Natural killer cell treated with Interleukin-12 subunit alpha and Interleukin-12 subunit beta and Interleukin-15 and Interleukin-18, amount 100 ng/mL, for 72 hours (primary cell): Measurements from ENCODE around the gene TBC1D5. TPM values are rescaled to one million over a fixed set of nuclear protein-coding genes. Genes with fewer than 3 reads are reported as not detected.
"Not testable (repeated sequence)": the region's sequence is repeated elsewhere in the genome, so short reads cannot be mapped to it uniquely, and the experiment has no call there.

Experiments
- ATAC-seq, 2 donors: fragments of 150-1000 bp; cut with Tn5 transposase in 1 of 2; sonication (Bioruptor Pico), chemical (Tn5 transposase) in 1 of 2; 2 replicates each; pipeline ENCODE4 v1.10.0; 2021
- DNase-seq: peaks from one replicate; pipeline ENCODE4 v3.0.0; 2022; ENCODE audit warnings: low spot score
- H3K27ac Mint-ChIP-seq, 2 donors: 1 replicate in 1 of 2; 2 replicates in 1 of 2; pipeline ENCODE4 v1.8.0; 2022; ENCODE audit warnings: mixed read lengths in 2 of 2, mild to moderate bottlenecking in 1 of 2, moderate library complexity in 1 of 2
- H3K27me3 Mint-ChIP-seq, 2 donors: 1 replicate in 1 of 2; 2 replicates in 1 of 2; pipeline ENCODE4 v1.8.0; 2022; ENCODE audit warnings: mixed read lengths in 2 of 2
- H3K36me3 Mint-ChIP-seq: one replicate; pipeline ENCODE4 v1.8.0; 2022; ENCODE audit warnings: mixed read lengths
- H3K4me1 Mint-ChIP-seq, 2 donors: 1 replicate in 1 of 2; 2 replicates in 1 of 2; pipeline ENCODE4 v1.8.0; 2022; ENCODE audit warnings: low read depth in 2 of 2, mixed read lengths in 2 of 2, mild to moderate bottlenecking in 1 of 2
- H3K4me3 Mint-ChIP-seq: one replicate; pipeline ENCODE4 v1.8.0; 2022; ENCODE audit warnings: mixed read lengths
- H3K9me3 Mint-ChIP-seq: 2 replicates; pipeline ENCODE4 v1.8.0; 2022; ENCODE audit warnings: mixed read lengths
- total RNA-seq, 2 donors: library from RNA; stranded (reverse); gene quantifications; one replicate each; pipeline ENCODE4 v1.2.3, GENCODE V29; 2022

The TBC1D5 gene
- total RNA-seq, 2 donors from 2014 or later = 43.4 to 51.6 TPM

- DNase-seq = no peak
- ATAC-seq = no peak
- no peaks in the 10 kb centered on the region for H3K36me3 Mint-ChIP-seq
- no peaks in the 10 kb centered on the region for H3K4me1 Mint-ChIP-seq
- H3K27ac Mint-ChIP-seq = no peak overlapping the region
- H3K27me3 Mint-ChIP-seq = no peaks in the 10 kb centered on the region
- H3K4me3 Mint-ChIP-seq = no peak overlapping the region
- H3K9me3 Mint-ChIP-seq = no peaks in the 10 kb centered on the region
These were observed 236.6 kb downstream of the TBC1D5 start for GRCh38 chr3:17505856-17506255.

- ATAC-seq (no peak), DNase-seq (no peak)
- Mint-ChIP-seq H3K4me3 (no peak overlapping the region), H3K27me3 (no peaks in the 10 kb centered on the region), H3K4me1 (no peaks in the 10 kb centered on the region), H3K36me3 (no peaks in the 10 kb centered on the region), H3K27ac (no peak overlapping the region), H3K9me3 (no peaks in the 10 kb centered on the region)
These were observed 240.7 kb downstream of the TBC1D5 start for GRCh38 chr3:17501745-17502144.

- ATAC-seq = no peak
- DNase-seq = no peak
- Mint-ChIP-seq H3K36me3 (no peaks in the 10 kb centered on the region), H3K4me3 (no peak overlapping the region), H3K27ac (no peak overlapping the region), H3K9me3 (no peaks in the 10 kb centered on the region), H3K27me3 (no peaks in the 10 kb centered on the region), H3K4me1 (peaks cover 0 to 4% of the 10 kb centered on the region in 2 donors)
These were observed 241.8 kb downstream of the TBC1D5 start for GRCh38 chr3:17500618-17501017.

GRCh38 chr3:17494117-17494809 lies 248.2 kb downstream of the TBC1D5 start:
- no peak for ATAC-seq
- Mint-ChIP-seq H3K27me3 (no peaks in the 10 kb centered on the region), H3K36me3 (peaks cover 8% of the 10 kb centered on the region), H3K27ac (no peak overlapping the region), H3K4me1 (peaks cover 0 to 4% of the 10 kb centered on the region in 2 donors), H3K9me3 (peaks cover 9% of the 10 kb centered on the region), H3K4me3 (no peak overlapping the region)
- no peak for DNase-seq

GRCh38 chr3:17491601-17492000 lies 250.8 kb downstream of the TBC1D5 start:
- ATAC-seq (no peak), DNase-seq (no peak)
- H3K9me3 Mint-ChIP-seq = peaks cover 9% of the 10 kb centered on the region
- H3K27me3 Mint-ChIP-seq = no peaks in the 10 kb centered on the region
- peaks cover 0 to 4% of the 10 kb centered on the region in 2 donors for H3K4me1 Mint-ChIP-seq
- H3K36me3 Mint-ChIP-seq = peaks cover 12% of the 10 kb centered on the region
- H3K27ac Mint-ChIP-seq = no peak overlapping the region
- H3K4me3 Mint-ChIP-seq = no peak overlapping the region

GRCh38 chr3:17491190-17491589 lies 251.2 kb downstream of the TBC1D5 start:
- peaks cover 12% of the 10 kb centered on the region for H3K36me3 Mint-ChIP-seq
- H3K27ac Mint-ChIP-seq, DNase-seq, ATAC-seq, H3K27me3 Mint-ChIP-seq, H3K4me1 Mint-ChIP-seq, H3K4me3 Mint-ChIP-seq, H3K9me3 Mint-ChIP-seq: not testable (repeated sequence)

GRCh38 chr3:17489139-17489538 lies 253.3 kb downstream of the TBC1D5 start:
- H3K36me3 Mint-ChIP-seq = peaks cover 12% of the 10 kb centered on the region
- peaks cover 9% of the 10 kb centered on the region for H3K9me3 Mint-ChIP-seq
- H3K4me3 Mint-ChIP-seq = no peak overlapping the region
- no peak for ATAC-seq
- H3K4me1 Mint-ChIP-seq = no peaks in the 10 kb centered on the region
- no peak overlapping the region for H3K27ac Mint-ChIP-seq
- H3K27me3 Mint-ChIP-seq = no peaks in the 10 kb centered on the region
- no peak for DNase-seq

- Mint-ChIP-seq H3K4me3 (no peak overlapping the region), H3K4me1 (no peaks in the 10 kb centered on the region), H3K36me3 (no peaks in the 10 kb centered on the region), H3K27ac (no peak overlapping the region), H3K9me3 (no peaks in the 10 kb centered on the region), H3K27me3 (no peaks in the 10 kb centered on the region)
- DNase-seq (no peak), ATAC-seq (no peak)
These were observed 261.3 kb downstream of the TBC1D5 start for GRCh38 chr3:17481116-17481515.

- Mint-ChIP-seq H3K4me3 (no peak overlapping the region), H3K27ac (no peak overlapping the region)
- peak; percentile 43 to 52 for ATAC-seq
These were observed 262.6 kb downstream of the TBC1D5 start for GRCh38 chr3:17479681-17480405.

GRCh38 chr3:17478673-17479072 lies 263.8 kb downstream of the TBC1D5 start:
- H3K36me3 Mint-ChIP-seq = no peaks in the 10 kb centered on the region
- no peaks in the 10 kb centered on the region for H3K9me3 Mint-ChIP-seq
- ATAC-seq (no peak), DNase-seq (no peak)
- H3K27ac Mint-ChIP-seq = no peak overlapping the region
- H3K4me3 Mint-ChIP-seq = no peak overlapping the region
- H3K4me1 Mint-ChIP-seq = no peaks in the 10 kb centered on the region
- H3K27me3 Mint-ChIP-seq = no peaks in the 10 kb centered on the region

More at GRCh38 chr3:17479681-17480405, 262.6 kb downstream of the TBC1D5 start:
- Mint-ChIP-seq H3K9me3 (no peaks in the 10 kb centered on the region), H3K4me1 (no peaks in the 10 kb centered on the region), H3K36me3 (no peaks in the 10 kb centered on the region), H3K27me3 (no peaks in the 10 kb centered on the region)
- no peak for DNase-seq

- H3K4me1 Mint-ChIP-seq = no peaks in the 10 kb centered on the region
These were observed 268.7 kb downstream of the TBC1D5 start for GRCh38 chr3:17473761-17474160.

GRCh38 chr3:17469954-17470353 lies 272.5 kb downstream of the TBC1D5 start:
- DNase-seq = no peak
- Mint-ChIP-seq H3K27ac (no peak overlapping the region), H3K36me3 (no peaks in the 10 kb centered on the region), H3K4me3 (no peak overlapping the region), H3K4me1 (peaks cover 0 to 4% of the 10 kb centered on the region in 2 donors), H3K27me3 (no peaks in the 10 kb centered on the region), H3K9me3 (no peaks in the 10 kb centered on the region)
- no peak for ATAC-seq

More at GRCh38 chr3:17473761-17474160, 268.7 kb downstream of the TBC1D5 start:
- no peak for DNase-seq
- ATAC-seq = no peak
- no peak overlapping the region for H3K4me3 Mint-ChIP-seq
- H3K27me3 Mint-ChIP-seq = no peaks in the 10 kb centered on the region
- no peaks in the 10 kb centered on the region for H3K9me3 Mint-ChIP-seq
- H3K36me3 Mint-ChIP-seq = no peaks in the 10 kb centered on the region
- H3K27ac Mint-ChIP-seq = no peak overlapping the region

GRCh38 chr3:17469520-17469919 lies 272.9 kb downstream of the TBC1D5 start:
- Mint-ChIP-seq H3K4me1 (peaks cover 1 to 6% of the 10 kb centered on the region in 2 donors), H3K27ac (no peak overlapping the region), H3K36me3 (no peaks in the 10 kb centered on the region), H3K4me3 (no peak overlapping the region), H3K9me3 (no peaks in the 10 kb centered on the region), H3K27me3 (no peaks in the 10 kb centered on the region)
- ATAC-seq = no peak
- no peak for DNase-seq

GRCh38 chr3:17466028-17466427 lies 276.4 kb downstream of the TBC1D5 start:
- Mint-ChIP-seq H3K9me3 (no peaks in the 10 kb centered on the region), H3K27ac (no peak overlapping the region), H3K4me3 (no peak overlapping the region), H3K27me3 (no peaks in the 10 kb centered on the region), H3K36me3 (no peaks in the 10 kb centered on the region), H3K4me1 (peaks cover 4 to 9% of the 10 kb centered on the region in 2 donors)
- ATAC-seq (no peak), DNase-seq (no peak)
